Measurements from ENCODE around the gene AP2B1. TPM values are rescaled to one million over a fixed set of nuclear protein-coding genes. Genes with fewer than 3 reads are reported as not detected.

The AP2B1 gene
- total RNA-seq, 1 experiment from 2014 or later = 195 TPM

GRCh38 chr17:35738519-35739133 lies 151.5 kb downstream of the AP2B1 start:
- no peaks in the 10 kb centered on the region for H3K9me3 Mint-ChIP-seq
- peaks cover 4% of the 10 kb centered on the region for H3K4me1 Mint-ChIP-seq
- POLR2A ChIA-PET = interaction anchor here (1.2 kb wide), 1 partner anchor 7 kb away, joined by 3 read pairs; the partner anchor contains the start of gene RASL10B
- CTCF ChIA-PET = interaction anchor here (1.0 kb wide), 1 partner anchor 12 kb away, joined by 3 read pairs; no protein-coding TSS in a partner anchor
- no peak for TF ChIP-seq FOXK1 (CRISPR knock-in tag; IDR thresholded peaks at IDR 0.05)
- H3K27ac Mint-ChIP-seq = no peak overlapping the region
- DNase-seq (ENCODE audit: low spot score) = no peak
- peaks cover 49% of the 10 kb centered on the region for H3K27me3 Mint-ChIP-seq (ENCODE audit: low read depth)
- no peak overlapping the region for H3K4me3 Mint-ChIP-seq
- ATAC-seq = no peak
- peaks cover 8% of the 10 kb centered on the region; the same call in 1 of the 2 replicates for H3K36me3 Mint-ChIP-seq

GRCh38 chr17:35740216-35740615 lies 153.1 kb downstream of the AP2B1 start:
- no peaks in the 10 kb centered on the region for H3K9me3 Mint-ChIP-seq
- TF ChIP-seq ZNF671 (CRISPR knock-in tag; IDR thresholded peaks at IDR 0.05) = no peak
- 0 out of 2 replicates have a peak, but pooled peaks have one; percentile 20 for TF ChIP-seq PRDM15 (CRISPR knock-in tag; IDR thresholded peaks at IDR 0.05)
- H3K36me3 Mint-ChIP-seq = peaks cover 8% of the 10 kb centered on the region; the same call in 1 of the 2 replicates
- no peak overlapping the region for H3K4me3 Mint-ChIP-seq
- ChIA-PET POLR2A (interaction anchor here (1.2 kb wide), 1 partner anchor 9 kb away, joined by 3 read pairs; the partner anchor contains the start of gene RASL10B), CTCF (interaction anchor here (1.0 to 1.3 kb wide), 2 partner anchors 24 to 27 kb away, joined by 3 to 5 read pairs; no protein-coding TSS in a partner anchor)
- H3K27ac Mint-ChIP-seq = no peak overlapping the region
- no peak for DNase-seq (ENCODE audit: low spot score)
- peaks cover 51% of the 10 kb centered on the region for H3K27me3 Mint-ChIP-seq (ENCODE audit: low read depth)
- H3K4me1 Mint-ChIP-seq = peaks cover 6% of the 10 kb centered on the region
- no peak for ATAC-seq

GRCh38 chr17:35740997-35741931 lies 154.1 kb downstream of the AP2B1 start:
- DNase-seq (ENCODE audit: low spot score) (peak; percentile 62), ATAC-seq (peak; percentile 75)
- H3K9me3 Mint-ChIP-seq = no peaks in the 10 kb centered on the region
- peaks cover 51% of the 10 kb centered on the region for H3K27me3 Mint-ChIP-seq (ENCODE audit: low read depth)
- H3K4me3 Mint-ChIP-seq = peak overlapping the region; percentile 70
- ChIA-PET POLR2A (interaction anchor here (0.8 to 1.2 kb wide), 2 partner anchors 8 to 154 kb away, joined by 3 read pairs; no protein-coding TSS in a partner anchor), CTCF (interaction anchor here (0.6 to 1.9 kb wide), 5 partner anchors 9 to 128 kb away, joined by 3 to 16 read pairs (median 5); partner anchors contain the start of gene RASL10B)
- peaks cover 6% of the 10 kb centered on the region for H3K4me1 Mint-ChIP-seq
- no peak overlapping the region for H3K27ac Mint-ChIP-seq
- H3K36me3 Mint-ChIP-seq = peaks cover 8% of the 10 kb centered on the region; the same call in 1 of the 2 replicates
- no peak for TF ChIP-seq ZNF416 (CRISPR knock-in tag; IDR thresholded peaks at IDR 0.05)
- no peak for TF ChIP-seq NR1H2 (CRISPR knock-in tag; IDR thresholded peaks at IDR 0.05)
- TF ChIP-seq ZNF219 (CRISPR knock-in tag; IDR thresholded peaks at IDR 0.05; ENCODE audit: borderline replicate concordance) = peak; percentile 62; the same call in 1 of the 2 replicates
- TF ChIP-seq OVOL2 (CRISPR knock-in tag; IDR thresholded peaks at IDR 0.05; ENCODE audit: borderline replicate concordance) = no peak
- TF ChIP-seq ZSCAN18 (CRISPR knock-in tag; IDR thresholded peaks at IDR 0.05) = no peak
- TF ChIP-seq JUN (CRISPR knock-in tag; IDR thresholded peaks at IDR 0.05) = peak; percentile 59; the same call in 1 of the 2 replicates
- peak; percentile 83; the same call in 1 of the 2 replicates for TF ChIP-seq STAT6 (CRISPR knock-in tag; conservative IDR thresholded peaks at IDR 0.05; ENCODE audit: low read depth)
- 0 out of 2 replicates have a peak, but pooled peaks have one; percentile 69 for TF ChIP-seq TEAD4 (CRISPR knock-in tag; IDR thresholded peaks at IDR 0.05)
- peak; percentile 94; the same call in 1 of the 2 replicates for TF ChIP-seq IRF1 (CRISPR knock-in tag; IDR thresholded peaks at IDR 0.05)
- 0 out of 2 replicates have a peak, but pooled peaks have one; percentile 49 for TF ChIP-seq ZNF532 (CRISPR knock-in tag; IDR thresholded peaks at IDR 0.05; ENCODE audit: borderline replicate concordance)
